Stimulated activated CD4-positive, alpha-beta T cell treated with anti-CD3 and anti-CD28 coated beads, Interleukin-12 subunit alpha, Interleukin-12 subunit beta, amount 100 ng/mL, for 48 hours (primary cell): ENCODE measurements around the gene TMEM150B.

ENCODE experiments used
- DNase-seq, 3 donors: peaks; one replicate each; pipeline ENCODE4 v3.0.0-alpha.2; 2020; ENCODE audit warnings: low read depth in 2 of 3, low spot score in 1 of 3

Gene TMEM150B, protein sequence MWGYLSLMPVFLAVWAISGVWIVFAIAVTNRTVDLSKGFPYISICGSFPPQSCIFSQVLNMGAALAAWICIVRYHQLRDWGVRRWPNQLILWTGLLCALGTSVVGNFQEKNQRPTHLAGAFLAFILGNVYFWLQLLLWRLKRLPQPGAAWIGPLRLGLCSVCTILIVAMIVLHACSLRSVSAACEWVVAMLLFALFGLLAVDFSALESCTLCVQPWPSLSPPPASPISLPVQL

DNA sequence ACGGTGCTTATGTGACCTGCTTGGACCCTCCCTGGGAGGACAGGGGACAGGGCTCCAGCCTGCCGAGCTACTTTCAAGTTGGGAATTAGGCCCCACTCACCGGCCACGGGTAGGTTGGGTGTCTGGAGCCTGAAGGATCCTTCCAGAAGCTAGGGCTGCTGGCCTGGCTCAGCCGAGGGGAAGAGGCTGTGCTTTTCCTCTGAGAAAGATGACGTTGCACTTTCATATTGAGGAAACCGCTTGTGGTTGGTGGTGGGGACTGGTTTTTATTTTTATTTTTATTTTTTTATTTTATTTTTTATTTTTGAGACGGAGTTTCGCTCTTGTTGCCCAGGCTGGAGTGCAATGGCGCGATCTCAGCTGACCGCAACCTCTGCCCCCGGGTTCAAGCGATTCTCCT lies at the start of gene TMEM150B:
Gene TMEM150B (minus strand): TSS at position 170 of the 400 bp plus-strand sequence. CDS start 4,305 bp downstream, outside the sequence.
- no peak for DNase-seq

GRCh38 chr19:55373993-55374757 lies 49.0 kb upstream of the TMEM150B start:
- DNase-seq: no peak

DNA sequence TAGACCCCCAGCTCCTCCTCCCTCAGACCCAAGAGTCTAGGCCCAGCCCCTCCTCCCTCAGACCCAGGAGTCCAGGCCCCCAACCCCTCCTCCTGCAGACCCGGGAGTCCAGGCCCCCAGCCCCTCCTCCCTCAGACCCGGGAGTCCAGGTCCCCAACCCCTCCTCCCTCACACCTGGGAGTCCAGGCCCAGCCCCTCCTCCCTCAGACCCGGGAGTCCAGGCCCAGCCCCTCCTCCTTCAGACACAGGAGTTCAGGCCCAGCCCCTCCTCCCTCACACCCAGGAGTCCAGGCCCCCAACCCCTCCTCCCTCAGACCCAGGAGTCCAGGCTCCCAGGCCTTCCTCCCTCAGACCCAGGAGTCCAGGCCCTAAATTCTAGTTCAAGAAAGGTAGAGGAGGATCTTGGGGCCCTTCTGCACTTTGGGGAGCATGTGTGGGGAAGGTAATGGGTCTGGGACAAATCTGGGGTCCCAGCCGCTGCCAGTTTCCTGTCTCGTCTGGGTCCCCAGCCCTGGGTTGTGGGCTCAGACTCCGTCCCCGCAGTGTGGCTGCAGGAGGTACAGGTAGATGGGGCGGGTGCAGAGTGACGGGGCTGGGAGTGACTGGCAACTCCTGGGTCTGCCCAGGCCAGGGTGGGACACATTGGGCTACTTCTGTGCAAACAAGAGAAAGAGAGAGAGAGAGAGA lies 48.3 kb upstream of the TMEM150B start:
- DNase-seq: no peak

DNA sequence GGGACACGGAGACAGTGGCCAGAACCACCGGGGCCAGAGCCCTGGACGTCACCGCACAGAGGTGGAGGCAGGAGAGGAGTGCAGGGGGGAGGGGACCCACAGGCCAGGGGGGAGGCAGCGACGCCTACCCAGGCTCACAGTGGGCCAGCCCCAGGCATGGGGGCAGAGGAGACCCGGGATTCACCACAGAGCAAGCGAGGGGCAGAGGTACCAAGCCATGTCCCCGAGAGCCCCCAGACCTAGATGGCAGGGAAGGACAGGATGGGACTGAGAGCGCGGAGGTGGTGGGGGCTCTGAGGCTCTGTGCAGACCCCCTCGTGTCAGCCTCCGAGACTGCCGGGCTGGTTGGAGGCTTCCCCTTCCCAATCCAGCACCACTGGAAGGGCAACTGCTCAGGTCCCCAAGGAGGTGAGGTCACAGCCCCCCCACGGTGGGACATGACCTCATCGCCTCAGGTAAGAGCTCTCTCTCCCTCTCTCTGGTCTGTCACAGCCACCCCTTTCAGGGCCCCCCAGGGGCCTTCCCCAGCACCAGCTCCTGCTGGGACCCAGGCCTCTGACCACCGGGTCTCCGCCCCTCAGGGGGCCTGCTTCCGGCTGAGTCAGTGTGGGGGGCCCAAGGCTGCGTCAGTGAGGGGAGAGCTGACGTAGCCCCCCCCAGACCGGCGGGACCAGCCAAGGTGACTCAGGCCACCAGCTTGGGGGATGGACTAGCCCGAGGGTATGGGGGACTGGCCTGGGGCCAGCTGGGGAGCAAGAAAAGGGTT lies 47.4 kb upstream of the TMEM150B start:
- no peak for DNase-seq

DNA sequence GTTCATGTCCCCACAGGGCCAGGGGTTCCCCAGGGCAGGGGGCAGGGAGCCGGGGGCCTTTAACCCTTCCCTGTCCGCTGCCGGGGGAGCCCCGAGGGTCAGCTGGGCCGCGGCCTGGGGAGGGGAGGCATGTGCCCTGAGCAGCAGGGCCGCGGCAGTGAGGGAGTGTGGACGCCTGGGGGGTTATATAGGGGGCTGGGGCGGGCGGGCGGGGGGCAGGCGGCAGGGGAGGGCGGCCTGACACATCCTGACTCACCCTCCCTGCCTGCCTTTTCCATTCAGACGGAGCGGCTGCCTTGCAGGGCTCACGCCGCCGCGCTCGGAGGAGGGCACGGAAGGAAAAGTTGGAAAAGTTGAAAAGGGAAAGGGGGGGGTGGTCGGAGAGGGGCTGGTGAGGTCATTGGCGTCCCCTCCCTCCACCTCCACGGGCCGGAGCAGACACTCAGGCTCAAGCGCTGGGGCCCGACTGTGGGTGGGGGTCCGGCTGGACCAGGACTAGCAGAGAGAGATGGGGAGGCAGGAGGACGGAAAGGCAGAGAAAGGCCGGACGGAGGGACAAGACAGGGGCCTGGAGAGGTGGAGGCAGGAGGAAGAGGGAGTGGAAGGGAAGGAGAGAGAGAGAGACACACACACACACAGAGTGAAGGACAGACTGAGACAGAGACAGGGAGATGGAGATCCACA lies 45.3 kb upstream of the TMEM150B start, which contains the start of gene IL11:
Gene IL11 (minus strand): TSS at position 159 of the 684 bp plus-strand sequence. CDS start 153 bp downstream, at position 6.
- DNase-seq: no peak

DNA sequence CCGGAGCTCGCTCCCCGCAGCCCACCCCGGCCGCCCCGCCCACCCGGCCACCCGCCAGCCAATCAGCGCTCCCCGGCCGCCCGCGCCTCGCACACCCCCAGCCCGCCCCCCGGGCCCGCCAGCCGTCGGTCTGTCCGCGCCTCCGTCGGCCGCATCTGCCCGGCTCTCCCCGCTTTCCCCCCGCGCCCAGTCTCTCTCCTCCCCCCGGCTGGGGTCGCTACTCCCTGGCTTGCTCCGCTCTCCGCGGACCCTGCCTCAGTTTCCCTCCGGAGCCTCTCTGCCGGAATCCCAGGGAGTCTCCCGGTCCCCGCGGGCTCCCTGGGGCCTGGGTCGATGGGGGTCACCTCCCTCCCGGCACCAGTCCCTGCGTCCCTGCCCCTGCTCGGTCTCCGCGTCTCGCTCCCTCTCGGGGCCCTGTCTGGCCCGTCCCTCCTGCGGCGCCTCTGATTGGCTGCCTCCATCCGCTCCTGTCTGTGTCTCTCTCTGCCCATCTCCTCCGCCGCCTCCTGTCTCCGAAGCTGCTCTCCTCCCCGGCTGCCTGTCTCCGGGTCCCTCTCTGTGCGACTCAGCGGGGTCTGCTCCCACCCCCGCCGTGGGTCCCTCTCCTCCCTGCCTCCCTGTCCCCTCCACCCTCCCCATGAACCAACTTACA lies 44.6 kb upstream of the TMEM150B start:
- no peak for DNase-seq

- no peak for DNase-seq
These were observed 43.8 kb upstream of the TMEM150B start for GRCh38 chr19:55368701-55369563.

DNA sequence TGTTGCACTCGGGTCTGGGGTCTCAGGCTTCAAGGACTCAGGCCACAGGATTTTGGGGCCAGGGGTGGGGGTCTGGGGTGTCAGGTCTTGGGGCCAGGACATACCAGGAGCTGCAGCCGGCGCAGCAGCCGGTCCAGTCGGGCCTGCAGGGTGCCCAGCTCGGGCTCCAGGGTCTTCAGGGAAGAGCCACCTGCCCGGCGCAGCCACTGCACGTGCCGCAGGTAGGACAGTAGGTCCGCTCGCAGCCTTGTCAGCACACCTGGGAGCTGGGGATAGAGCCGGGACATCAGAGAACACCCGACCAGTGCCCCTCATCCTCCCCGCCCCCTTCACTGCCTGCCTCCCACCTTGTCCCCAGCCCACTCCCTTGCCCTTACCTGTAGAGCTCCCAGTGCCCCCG lies 43.0 kb upstream of the TMEM150B start:
- no peak for DNase-seq

DNA sequence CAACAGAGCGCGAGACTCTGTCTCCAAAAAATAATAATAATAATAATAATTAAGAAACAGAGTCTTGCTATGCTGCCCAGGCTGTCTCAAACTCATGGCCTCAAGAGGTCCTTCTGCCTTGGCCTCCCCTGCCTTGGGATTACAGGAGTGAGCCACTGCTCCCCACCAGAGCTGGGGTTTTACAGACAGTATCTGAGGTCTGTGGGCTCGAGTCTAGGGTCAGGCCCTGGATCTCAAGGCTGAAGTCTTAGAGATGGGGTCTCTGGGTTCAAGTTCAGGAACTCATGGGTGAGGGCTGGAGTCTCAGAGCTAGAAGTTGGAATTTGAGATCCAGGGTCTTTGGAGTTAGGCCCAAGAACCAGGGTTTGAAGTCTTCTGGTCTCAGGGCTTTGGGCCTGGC lies 41.6 kb upstream of the TMEM150B start:
- DNase-seq: no peak

DNA sequence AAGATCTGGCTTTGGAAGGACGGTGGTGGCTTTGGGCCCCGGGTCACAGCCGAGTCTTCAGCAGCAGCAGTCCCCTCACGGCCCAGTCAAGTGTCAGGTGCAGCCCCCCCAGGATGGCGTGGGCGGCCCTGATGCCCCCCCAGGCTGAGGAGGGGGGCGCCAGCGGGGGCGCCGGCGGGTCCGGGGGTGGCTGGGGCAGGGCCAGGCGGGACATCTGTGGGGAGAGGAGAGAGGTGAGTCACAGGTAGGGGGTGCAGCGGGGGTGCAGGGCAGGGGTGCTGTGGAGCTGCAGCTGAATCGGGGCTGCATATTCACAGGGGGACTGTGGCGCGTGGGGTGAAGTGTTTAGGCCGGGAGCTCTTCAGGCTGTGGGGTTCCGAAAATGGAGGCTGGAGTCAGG lies 40.8 kb upstream of the TMEM150B start:
- DNase-seq: no peak

DNA sequence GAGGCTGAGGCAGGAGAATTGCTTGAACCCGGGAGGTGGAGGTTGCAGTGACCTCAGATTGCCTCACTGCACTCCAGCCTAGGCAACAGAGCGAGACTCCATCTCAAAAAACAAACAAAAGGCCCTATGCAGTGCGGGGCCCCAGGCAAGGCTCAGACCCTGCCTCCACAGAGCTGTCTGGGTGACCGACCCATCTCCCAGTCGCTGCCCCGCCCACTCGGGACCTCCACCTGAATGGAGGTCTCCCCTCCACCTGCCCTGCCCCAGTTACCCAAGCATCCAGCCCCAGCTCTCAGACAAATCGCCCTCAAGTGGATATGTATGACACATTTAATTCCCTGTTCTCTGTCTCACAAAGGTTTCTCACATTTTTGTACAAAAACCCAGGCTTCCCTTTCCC lies 40.1 kb upstream of the TMEM150B start:
- no peak for DNase-seq

DNA sequence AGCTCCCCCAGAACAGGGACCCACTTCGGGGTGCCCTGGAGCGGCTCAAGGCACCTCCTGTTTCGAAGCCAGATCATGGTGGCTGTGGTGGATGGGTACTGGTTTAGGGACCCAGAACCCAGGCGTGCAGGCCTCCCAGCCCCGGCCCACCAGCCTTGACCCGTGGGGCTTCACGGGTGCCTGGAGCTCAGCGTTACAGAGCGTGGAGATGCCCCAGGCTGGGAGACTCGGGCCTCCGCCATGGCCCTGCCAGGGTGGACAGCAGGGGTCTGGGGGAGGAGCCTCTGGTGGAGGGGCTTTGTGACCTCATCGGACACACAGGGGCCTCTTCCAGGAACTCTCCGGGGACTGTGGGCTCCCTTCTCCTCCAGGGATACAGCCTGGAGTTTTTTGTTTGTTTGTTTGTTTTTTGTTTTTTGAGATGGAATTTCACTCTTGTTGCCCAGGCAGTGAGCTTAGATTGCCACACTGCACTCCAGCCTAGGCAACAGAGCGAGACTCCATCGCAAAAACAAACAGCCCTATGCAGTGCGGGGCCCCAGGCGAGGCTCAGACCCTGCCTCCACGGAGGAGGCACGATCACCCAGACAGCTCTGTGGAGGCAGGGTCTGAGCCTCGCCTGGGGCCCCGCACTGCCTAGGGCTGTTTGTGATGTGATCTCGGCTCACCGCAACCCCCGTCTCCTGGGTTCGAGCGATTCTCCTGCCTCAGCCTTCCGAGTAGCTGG lies 38.0 kb upstream of the TMEM150B start, which contains the start of gene GARIN5B:
Gene GARIN5B (minus strand): TSS at position 271 of the 727 bp plus-strand sequence. CDS start 194 bp downstream, at position 77.
- DNase-seq: no peak

- DNase-seq: no peak
These were observed 37.2 kb upstream of the TMEM150B start for GRCh38 chr19:55362174-55362989.

DNA sequence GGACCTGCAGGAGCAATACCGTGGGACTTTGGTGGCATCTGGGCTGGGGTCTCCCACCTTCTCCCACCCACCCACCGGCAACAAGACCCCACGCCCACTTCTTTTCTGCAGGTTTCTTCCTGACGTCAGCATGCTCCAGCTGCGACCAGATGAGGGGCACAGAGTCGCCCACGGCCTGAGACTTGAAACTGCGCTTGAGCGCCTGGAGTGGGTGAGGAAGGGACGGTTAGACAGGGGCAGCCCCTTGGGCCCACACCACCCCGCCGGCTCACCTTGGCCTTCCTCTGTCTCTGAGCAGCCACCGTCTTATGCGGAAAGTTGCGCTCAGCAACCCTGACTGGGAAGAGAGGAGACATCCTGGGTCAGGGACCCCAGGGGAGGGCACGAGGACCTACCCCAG lies 35.8 kb upstream of the TMEM150B start:
- no peak for DNase-seq

- no peak for DNase-seq
These were observed 34.1 kb upstream of the TMEM150B start for GRCh38 chr19:55358943-55359908.

DNA sequence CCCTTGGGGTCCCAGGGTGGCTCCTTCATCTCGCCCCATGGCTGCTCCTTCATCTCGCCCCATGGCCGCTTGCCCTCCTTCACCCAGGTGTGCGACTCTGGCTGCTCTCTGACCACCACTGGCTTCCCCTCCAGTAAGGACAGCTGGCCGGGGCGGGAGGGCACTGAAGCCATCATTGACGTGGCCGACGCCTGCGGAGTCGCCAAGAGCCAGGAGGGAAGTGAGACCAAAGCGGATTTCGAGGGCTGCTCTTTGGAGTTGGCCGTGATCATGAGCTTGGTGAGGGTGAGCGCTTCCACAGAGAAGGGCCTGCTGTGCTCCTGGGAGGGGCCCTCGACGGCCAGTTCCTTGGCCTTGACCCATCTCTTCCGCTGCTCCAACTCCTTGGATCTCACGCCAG lies 33.4 kb upstream of the TMEM150B start:
- DNase-seq: no peak
